ENCODE measurements around the gene RASGEF1C.
"Not testable (repeated sequence)": the region's sequence is repeated elsewhere in the genome, so short reads cannot be mapped to it uniquely, and the experiment has no call there.

RASGEF1C gene

DNA sequence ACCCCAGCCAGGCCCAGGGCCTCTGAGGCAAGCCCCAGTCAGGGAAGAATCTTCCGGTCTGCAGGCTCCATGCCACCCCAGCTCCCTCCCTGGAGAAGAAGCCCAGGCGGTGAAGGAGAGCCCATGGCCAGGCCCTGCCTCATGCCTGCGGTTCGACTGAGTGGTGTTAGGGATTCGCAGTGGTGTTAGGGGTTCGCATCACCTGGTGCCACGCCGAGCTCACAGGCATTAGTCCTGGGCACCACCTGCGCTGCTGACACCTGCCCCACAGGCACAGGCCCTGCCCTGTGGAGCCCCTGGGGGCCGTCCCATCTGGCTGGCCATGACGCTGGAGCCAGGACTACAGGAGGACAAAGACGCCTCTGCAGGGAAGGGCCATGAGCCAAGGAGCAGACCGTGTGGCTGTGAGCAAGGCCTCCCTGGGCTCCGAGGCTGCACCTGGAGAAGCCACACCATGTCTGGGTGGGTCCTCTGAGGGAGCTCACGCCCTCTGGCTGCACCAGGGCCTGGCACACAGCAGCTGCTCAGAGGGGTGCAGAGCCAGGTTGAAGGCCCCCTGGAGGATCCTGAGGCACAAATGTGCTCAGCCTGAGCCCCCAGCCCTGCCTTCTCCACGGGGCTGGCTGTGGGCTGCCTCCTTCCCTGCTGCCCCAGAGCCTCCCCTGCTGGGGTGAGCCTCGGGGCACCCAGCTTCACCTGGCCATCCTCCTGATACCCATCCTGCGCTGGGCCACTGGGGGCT is 109.8 kb downstream of the RASGEF1C start:
- no peak for DNase-seq

DNA sequence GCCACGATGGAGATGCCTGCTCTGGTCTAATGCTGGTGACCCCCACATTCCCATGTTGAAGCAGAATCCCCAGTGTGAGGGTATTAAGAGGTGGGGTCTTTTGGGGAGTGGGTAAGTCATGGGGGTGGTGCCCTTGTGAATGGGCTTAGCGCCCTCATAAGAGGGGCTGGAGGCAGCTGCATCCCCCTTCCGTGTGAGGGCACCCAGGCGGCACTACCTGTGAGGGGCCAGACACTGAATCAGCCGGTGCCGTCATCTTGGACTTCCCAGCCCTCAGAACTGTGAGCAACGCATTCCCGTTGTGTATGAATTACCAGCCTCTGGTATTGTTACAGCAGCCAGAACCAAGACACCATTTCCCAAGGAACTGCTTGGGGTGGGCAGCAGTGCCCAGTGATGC is 110.5 kb downstream of the RASGEF1C start:
- no peak for DNase-seq

- DNase-seq: no peak
Observed at GRCh38 chr5:180097926-180098325, 111.1 kb downstream of the RASGEF1C start.

DNA sequence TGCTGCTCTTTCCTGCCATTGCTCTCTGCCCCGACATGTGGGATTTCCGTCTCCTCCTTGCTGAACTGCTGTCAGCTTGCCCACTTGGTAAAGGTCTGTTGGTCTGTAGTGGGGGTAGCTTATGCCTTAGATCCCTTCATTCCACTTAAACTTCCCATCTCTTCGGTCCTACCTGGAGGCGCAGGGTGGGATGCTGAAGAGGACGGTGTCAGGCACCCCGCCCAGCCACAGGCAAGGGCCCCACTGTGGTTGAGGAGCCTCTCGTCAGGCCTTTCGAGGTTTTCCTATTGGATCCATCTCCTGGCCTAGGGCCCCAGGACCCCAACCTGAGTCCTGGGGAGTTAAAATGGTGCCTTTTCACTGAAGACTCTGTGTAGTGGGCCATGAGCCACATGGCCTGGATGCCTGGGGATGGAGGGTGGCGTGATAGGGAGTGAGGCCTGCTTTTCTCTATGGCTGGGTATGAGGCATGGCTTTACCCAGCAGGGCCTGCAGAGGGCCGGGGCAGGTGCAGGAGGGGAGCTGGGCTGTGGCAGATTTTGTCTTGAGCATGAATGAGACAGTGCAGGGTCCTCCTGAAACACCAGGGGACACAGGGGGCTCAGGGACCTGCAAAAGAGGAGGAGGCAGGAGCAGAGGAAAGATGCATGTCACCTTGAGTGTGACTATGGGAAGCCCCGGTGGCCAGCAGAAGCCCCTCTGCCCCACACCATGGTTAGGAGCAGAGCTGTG is 111.7 kb downstream of the RASGEF1C start:
- DNase-seq: no peak

GRCh38 chr5:180096616-180097015 is 112.4 kb downstream of the RASGEF1C start:
- no peak for DNase-seq

DNA sequence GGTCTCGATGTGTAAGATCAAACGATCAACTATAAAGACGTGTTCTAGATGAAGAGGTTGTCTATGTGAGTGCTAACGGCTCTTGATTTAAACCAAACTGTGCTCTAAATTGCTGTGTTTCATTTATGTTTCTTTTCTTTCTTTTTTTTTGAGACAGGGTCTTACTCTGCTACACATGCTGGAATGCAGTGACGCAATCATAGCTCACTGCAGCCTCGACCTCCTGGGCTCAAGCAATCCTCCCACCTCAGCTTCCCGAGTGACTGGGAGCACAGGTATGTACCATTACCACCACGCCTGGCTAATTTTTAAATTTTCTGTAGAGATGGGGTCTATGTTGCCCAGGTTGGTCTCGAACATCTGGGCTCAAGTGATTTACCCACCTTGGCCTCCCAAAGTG is 113.5 kb downstream of the RASGEF1C start:
- no peak for DNase-seq

- DNase-seq: peak; percentile 94
Observed at GRCh38 chr5:180093651-180094382, 115.2 kb downstream of the RASGEF1C start.

DNA sequence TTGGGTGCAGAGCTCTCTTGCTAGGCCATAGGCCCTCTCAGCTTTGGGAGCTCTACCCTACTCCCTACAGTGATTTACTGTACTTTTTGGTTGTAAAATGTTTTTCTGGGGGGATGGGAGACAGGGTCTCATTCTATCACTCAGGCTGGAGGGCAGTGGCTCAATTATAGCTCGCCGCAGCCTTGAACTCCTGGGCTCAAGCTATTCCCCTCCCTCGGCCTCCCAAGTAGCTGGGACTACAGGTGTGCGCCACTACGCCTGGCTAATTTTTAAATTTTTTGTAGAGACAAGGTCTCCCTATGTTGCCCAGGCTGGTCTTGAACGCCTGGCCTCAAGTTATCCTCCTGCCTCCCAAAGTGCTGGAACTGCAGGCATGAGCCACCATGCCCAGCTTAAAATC is 115.8 kb downstream of the RASGEF1C start:
- DNase-seq: no peak

GRCh38 chr5:180090769-180091546 is 118.1 kb downstream of the RASGEF1C start:
- peak; percentile 60 for DNase-seq

DNA sequence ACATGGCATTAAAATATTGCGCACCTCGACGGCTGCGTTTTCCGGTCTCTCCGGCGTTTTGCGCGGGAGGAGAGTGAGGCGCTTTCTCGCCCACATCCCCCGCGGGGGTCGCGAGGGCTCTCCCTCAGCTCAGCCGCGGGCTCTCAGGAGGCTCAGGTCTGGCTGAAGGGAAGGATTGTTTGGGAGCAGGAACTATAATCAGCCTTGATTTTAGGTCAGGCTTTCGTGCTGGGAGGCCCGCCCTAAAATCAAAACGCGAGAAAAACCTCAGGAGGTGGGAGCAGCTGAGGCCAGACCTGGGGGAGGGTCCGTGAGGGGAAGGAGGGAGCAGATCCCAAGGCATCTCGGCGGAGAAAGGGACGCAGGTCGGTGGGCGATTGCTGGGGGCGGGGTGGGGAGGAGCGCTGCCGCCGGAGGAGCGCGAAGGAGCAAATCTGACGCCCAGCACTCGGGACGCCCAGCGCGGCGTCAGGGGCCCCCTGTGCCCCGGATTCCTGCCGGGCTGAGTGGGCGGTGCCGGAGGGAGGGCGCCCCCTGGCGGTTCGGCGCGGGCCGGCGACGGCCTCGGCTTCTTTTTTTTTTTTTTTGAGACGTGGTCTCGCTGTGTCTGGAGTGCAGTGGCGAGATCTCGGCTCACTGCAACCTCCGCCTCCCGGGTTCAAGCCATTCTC is 118.8 kb downstream of the RASGEF1C start:
- DNase-seq: peak; percentile 31

DNA sequence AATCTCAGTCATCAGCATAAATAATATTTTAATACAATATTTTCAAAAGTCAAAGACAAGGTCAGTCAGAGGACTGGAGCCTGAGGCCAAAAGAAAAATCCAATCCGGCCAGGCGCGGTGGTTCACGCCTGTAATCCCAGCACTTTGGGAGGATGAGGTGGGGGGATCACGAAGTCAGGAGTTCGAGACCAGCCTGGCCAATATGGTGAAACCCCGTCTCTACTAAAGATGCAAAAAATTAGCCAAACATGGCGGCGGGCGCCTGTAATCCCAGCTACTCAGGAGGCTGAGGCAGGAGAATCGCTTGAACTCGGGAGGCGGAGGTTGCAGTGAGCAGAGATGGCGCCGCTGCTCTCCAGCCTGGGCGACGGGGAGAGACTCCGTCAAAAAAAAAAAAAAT is 119.4 kb downstream of the RASGEF1C start:
- DNase-seq: not testable (repeated sequence)

DNA sequence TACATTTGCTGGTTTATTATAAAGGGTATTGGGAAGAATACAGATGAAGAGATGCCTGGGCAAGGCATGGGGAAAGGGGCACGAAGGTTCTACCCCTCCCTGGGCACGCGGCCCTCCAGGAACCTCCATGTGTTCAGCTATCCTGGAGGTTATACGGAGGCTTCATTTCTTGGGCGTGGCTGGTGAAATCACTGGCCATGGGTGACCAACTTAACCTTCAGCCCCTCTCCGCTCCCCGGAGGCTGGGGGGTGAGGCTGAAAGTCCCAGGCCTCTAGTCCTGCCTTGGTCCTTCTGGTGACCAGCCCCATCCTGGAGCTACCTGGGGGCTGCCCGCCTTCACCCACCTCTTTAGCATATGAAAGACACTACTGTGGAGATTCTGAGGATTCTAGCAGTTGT is 120.5 kb downstream of the RASGEF1C start:
- no peak for DNase-seq

- no peak for DNase-seq
Observed at GRCh38 chr5:180086816-180087399, 122.1 kb downstream of the RASGEF1C start.

- no peak for DNase-seq
Observed at GRCh38 chr5:180085837-180086236, 123.2 kb downstream of the RASGEF1C start.

GRCh38 chr5:180084638-180085561 is 124.1 kb downstream of the RASGEF1C start:
- peak; percentile 72 for DNase-seq

DNA sequence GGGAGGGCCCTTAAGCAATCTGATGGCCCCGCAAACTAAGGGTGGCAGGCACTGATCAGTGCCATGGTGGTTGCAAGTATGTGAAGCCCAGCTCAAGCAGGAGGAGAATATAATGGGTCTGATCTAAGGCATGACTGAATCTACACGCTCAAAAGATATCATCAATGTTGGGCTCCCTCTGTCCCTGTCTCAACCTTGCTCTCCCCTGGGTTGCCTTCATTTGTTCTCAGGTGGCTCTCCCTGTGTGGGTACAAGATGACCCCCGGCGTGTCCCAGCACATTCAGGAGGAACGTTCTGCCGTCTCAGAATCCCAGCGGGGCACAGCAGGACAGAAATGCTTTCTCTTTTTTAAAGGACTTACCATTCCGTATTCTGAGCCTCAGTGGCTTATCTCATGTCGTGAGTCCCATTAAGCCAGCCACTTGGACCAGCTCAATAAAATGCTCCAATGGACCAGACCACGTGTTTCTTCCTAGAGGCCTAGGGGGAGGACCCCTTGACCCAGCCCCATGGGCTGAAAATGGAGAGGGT is 125.4 kb downstream of the RASGEF1C start:
- no peak for DNase-seq

DNA sequence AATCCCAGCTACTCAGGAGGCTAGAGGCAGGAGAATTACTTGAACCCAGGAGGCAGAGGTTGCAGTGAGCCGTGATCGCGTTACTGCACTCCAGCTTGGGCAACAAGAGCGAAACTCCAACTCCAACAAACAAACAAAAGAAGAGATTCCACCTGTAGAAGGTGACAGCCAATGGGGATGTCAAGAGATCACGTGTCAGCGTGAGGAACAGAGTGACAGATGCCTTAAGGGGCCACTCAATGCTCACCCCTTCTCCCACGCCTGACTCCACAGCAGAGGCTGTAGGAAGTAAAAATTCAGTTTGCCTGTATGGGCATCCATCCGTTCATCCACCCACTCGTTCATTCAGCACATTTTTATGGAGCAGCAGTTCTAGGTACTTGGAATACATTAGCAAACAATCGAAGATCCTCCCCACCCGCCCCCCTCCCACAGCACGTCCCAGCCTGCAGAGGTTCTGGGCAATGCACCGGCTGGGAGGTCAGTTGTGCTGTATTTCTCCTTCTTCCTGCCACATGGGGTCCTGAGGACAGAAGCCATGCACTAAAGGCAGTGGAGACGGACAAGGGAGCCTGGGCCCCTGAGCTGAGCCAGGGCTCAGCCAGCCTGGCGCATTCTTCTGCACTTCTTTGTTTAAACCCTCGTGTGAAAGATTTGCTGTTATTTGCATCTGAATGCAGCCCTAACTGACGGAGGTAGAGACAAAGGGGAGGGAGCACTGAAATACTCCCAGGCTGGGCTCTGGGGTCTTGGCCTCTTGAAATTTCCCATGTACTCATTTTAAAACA is 126.2 kb downstream of the RASGEF1C start:
- no peak for DNase-seq

DNA sequence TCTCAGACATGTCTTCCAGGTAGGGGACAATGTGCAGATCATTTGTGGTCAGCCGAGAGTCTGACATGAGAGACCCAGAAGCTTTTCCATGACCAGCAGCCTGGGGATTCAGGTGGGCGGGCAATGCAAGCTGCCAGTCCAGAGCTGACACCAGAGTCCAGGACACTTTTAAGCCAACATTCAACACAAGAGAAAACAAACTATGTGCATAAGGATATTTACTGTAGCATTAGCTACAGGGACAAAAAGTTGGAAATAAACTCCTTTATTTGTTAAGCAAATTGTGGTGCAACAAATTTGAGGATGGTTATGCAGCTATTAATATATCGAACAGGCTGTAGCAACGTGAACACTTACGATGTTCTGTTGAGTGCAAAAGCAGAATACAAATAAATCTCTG is 127.5 kb downstream of the RASGEF1C start:
- no peak for DNase-seq

GRCh38 chr5:180080486-180081280 is 128.3 kb downstream of the RASGEF1C start:
- DNase-seq: no peak
